GM10248 (cell line): ENCODE measurements around the gene FMN2.
"Not testable (repeated sequence)": the region's sequence is repeated elsewhere in the genome, so short reads cannot be mapped to it uniquely, and the experiment has no call there.

Experiments used
- CTCF ChIA-PET: fragments of 300-600 bp; sonication (Branson Sonifier 250); formaldehyde crosslinking; extraction: SDS; loops from one replicate; lab custom pipeline; 2021; ENCODE audit warnings: antibody characterized with exemption; lab: Yijun Ruan, JAX
- POLR2A ChIA-PET: fragments of 350-650 bp; sonication (Branson Sonifier 250); formaldehyde crosslinking; extraction: SDS; loops from one replicate; lab custom pipeline; 2020; ENCODE audit warnings: antibody characterized with exemption; lab: Yijun Ruan, JAX
- DNase-seq: peaks from one replicate; pipeline ENCODE4 v3.0.0; 2012; ENCODE audit errors: extremely low spot score
- TF ChIP-seq, protein P1 (sequence below): IDR thresholded peaks from 2 replicates; pipeline ENCODE4 v1.5.1; 2012; ENCODE audit warnings: mild to moderate bottlenecking, low read depth; ENCODE audit errors: extremely low read depth, missing control alignments, control extremely low read depth

The FMN2 gene

GRCh38 chr1:240247899-240248298 is 156.2 kb downstream of the FMN2 start:
- TF ChIP-seq, protein P1, sequence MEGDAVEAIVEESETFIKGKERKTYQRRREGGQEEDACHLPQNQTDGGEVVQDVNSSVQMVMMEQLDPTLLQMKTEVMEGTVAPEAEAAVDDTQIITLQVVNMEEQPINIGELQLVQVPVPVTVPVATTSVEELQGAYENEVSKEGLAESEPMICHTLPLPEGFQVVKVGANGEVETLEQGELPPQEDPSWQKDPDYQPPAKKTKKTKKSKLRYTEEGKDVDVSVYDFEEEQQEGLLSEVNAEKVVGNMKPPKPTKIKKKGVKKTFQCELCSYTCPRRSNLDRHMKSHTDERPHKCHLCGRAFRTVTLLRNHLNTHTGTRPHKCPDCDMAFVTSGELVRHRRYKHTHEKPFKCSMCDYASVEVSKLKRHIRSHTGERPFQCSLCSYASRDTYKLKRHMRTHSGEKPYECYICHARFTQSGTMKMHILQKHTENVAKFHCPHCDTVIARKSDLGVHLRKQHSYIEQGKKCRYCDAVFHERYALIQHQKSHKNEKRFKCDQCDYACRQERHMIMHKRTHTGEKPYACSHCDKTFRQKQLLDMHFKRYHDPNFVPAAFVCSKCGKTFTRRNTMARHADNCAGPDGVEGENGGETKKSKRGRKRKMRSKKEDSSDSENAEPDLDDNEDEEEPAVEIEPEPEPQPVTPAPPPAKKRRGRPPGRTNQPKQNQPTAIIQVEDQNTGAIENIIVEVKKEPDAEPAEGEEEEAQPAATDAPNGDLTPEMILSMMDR, result no peak
- no peak for DNase-seq
- ChIA-PET CTCF (no interaction called here), POLR2A (no interaction called here)

DNA sequence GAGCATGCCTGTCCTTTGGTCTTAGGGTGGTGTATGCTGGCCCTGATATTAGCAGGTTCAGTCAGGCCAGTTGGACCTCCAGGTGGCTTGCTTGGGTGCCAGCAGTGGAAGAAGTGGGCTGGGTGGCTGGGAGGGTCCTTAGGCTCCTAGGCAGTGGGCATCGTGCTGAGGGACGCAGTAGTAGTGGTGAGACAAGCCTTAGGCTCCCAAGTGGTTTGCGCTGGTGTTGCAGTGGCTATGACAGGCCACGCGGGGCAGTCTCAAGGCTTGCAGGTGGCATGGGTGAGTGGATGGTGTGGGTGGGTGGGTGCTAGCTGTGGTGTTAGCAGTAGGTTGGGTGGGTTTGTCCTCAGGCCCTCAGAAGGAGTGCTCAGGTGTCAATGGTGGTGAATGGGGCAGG is 162.3 kb downstream of the FMN2 start:
- no peak for DNase-seq
- TF ChIP-seq, protein P1, result no peak
- ChIA-PET CTCF (no interaction called here), POLR2A (no interaction called here)

DNA sequence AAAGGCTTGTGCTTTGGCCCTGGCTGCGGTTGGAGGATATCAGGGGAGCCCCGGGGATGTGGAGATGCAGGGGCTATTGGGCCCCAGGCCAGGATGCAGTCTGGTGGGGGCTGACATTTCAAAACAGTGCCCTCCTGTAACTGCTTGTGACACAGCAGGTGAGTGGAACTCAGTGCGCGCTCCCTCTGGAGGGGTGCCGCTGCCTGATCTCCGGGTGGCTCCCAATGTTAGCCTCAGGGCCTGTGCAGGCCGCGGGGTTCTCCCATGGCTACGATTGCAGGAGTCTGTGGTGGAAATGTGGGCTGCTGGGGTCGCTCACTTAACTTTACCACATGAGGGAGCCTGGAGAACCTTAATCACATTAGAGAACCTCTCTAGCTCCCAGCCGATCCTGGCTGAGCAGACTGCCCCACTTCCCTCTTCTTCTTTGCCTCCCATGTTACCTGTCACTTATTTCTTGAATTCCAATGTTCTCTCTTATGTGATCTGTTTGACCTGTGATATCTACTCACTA is 163.2 kb downstream of the FMN2 start:
- POLR2A ChIA-PET, result no interaction called here
- CTCF ChIA-PET, result no interaction called here
- DNase-seq, result no peak
- TF ChIP-seq, protein P1, result no peak

DNA sequence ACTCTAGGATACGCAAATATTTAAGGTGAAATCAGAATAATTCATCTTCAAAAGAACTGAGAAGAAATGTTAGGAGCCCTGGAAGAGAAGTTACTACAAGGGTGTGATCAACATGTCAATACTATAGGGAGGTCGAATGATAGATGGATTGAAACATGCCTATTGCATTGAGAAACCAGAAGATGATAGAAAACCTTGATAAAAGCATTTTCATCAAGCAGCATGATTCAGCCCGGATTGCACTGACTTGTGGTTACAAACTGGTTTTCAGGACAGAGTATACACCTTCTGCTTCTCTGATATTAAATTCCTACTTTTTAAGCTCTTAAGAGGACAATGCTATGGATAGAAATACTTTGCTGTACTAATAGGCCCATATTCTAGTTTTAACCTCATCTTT is 164.2 kb downstream of the FMN2 start:
- DNase-seq, result no peak
- TF ChIP-seq, protein P1, result no peak

DNA sequence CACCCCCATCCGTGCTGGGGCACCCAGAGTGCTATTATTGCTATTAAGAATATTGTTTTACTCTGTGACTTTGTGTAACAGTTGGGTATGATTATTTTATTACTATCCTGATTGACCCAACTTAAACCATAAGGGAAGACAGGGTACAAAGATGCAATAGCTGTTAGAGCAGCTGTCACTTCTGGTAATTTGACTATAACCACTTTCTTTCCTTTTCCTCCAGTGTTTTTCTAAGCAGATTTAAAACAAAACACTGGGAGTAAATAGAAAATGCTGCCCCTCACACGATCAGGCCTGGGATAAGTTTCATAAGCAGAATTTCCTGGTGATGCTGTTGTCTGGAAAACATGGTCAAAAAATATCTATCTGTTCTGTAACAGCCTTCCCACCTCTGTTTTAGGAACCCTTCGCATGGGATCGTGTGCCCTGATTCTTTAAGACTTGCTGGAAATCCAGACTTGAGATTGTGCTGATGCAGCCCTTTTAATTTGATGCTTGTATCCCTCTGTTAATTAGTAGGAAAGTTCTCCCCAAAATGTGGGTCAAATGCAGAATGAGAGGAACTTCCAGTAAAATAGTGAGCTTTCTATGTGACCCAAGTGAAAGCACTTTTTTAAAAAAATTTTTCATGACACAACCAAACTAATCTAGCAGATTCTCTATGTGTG is 165.3 kb downstream of the FMN2 start:
- CTCF ChIA-PET, result interaction anchor here (1.3 kb wide), 1 partner anchor 16 kb away, joined by 3 read pairs; no protein-coding TSS in a partner anchor
- TF ChIP-seq, protein P1, result no peak
- POLR2A ChIA-PET, result no interaction called here
- no peak for DNase-seq

More for the DNA sequence above, 164.2 kb downstream of the FMN2 start:
- ChIA-PET POLR2A (no interaction called here), CTCF (no interaction called here)

DNA sequence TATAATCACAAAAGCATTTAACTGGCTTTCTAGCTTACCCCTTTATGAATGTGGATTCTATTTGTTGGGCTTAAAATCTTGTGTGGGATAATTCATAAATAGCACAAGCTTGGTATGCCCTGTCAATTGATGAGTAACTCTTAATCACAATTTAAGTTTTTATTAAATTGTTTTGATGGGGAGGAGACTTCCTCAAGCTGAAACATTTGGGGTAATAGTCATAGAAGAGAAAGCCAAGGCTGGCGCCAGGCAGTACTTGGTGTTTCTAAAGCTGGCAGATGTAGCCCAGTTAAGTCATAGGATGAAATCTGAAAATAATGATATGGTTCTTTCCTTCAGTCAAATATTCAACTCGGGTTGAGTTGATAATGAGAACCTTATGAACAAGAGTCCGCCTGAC is 167.2 kb downstream of the FMN2 start:
- POLR2A ChIA-PET, result no interaction called here
- CTCF ChIA-PET, result no interaction called here
- TF ChIP-seq, protein P1, result no peak
- DNase-seq, result no peak

DNA sequence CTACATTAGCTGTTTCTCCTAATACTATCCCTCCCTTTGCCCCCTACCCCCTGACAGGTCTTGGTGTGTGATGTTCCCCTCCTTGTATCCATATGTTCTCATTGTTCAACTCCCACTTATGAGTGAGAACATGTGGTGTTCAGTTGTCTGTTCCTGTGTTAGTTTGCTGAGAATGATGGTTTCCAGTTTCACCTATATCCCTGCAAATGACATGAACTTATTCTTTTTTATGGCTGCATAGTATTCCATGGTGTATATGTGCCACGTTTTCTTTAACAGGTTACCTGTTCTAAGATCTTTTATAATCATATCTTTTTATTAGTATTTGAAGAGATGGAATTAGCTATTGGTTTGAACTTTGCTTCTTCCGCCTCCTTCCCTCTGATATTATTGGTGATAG is 172.8 kb downstream of the FMN2 start:
- DNase-seq, CTCF ChIA-PET, POLR2A ChIA-PET: not testable (repeated sequence)
